Caco-2 (cell line): Measurements from ENCODE around the gene NRCAM. TPM values are rescaled to one million over a fixed set of nuclear protein-coding genes. Genes with fewer than 3 reads are reported as not detected.

Experiments used
- BruUV-seq: library from RNA; stranded (reverse); fragments of 400-500 nt; replicated peaks from 2 replicates; lab custom pipeline; 2021; lab: Mats Ljungman, UMichigan
- CTCF ChIA-PET: fragments of 300-600 bp; sonication (Branson Sonifier 250); formaldehyde crosslinking; loops from one replicate; lab custom pipeline; 2022; ENCODE audit warnings: antibody characterized with exemption; lab: Charles Lee
- POLR2A ChIA-PET: fragments of 300-600 bp; sonication (Branson Sonifier 250); formaldehyde crosslinking; loops from one replicate; lab custom pipeline; 2022; ENCODE audit warnings: antibody characterized with exemption; lab: Charles Lee
- DNase-seq, 2 experiments: peaks; one replicate each; pipeline versions ENCODE4 v3.0.0 to v3.0.0-alpha.2; 2020 to 2022
- H3K27me3 ChIP-seq: replicated peaks from 2 replicates; pipeline ENCODE4 v1.6.0; 2011; ENCODE audit warnings: low read length; ENCODE audit not compliant: control insufficient read depth, insufficient read depth
- H3K36me3 ChIP-seq: 2 replicates; pipeline ENCODE4 v1.5.1; 2011; ENCODE audit warnings: low read length; ENCODE audit not compliant: control insufficient read depth, insufficient read depth
- H3K4me1 ChIP-seq: fragments of 250-450 bp; sonication (Bioruptor Pico); 2 replicates; pipeline ENCODE4 v1.5.1; 2020; ENCODE audit warnings: mild to moderate bottlenecking
- H3K4me3 ChIP-seq: 2 replicates; pipeline ENCODE4 v1.5.1; 2011; ENCODE audit warnings: low read depth, mild to moderate bottlenecking, control low read depth, low read length
- H3K9me3 ChIP-seq: fragments of 250-450 bp; sonication (Bioruptor Pico); 2 replicates; pipeline ENCODE4 v1.5.1; 2020; ENCODE audit warnings: mild to moderate bottlenecking, moderate library complexity
- H3K27ac Mint-ChIP-seq: one replicate; pipeline ENCODE4 v1.8.0; 2022; ENCODE audit warnings: mixed read lengths; ENCODE audit not compliant: unreplicated experiment
- H3K27me3 Mint-ChIP-seq: one replicate; pipeline ENCODE4 v1.8.0; 2022; ENCODE audit warnings: mixed read lengths; ENCODE audit not compliant: insufficient read depth, unreplicated experiment
- H3K36me3 Mint-ChIP-seq: one replicate; pipeline ENCODE4 v1.8.0; 2022; ENCODE audit warnings: mild to moderate bottlenecking, mixed read lengths; ENCODE audit not compliant: insufficient read depth, unreplicated experiment
- H3K4me1 Mint-ChIP-seq: one replicate; pipeline ENCODE4 v1.8.0; 2022; ENCODE audit warnings: low read depth, mixed read lengths; ENCODE audit not compliant: unreplicated experiment
- H3K4me3 Mint-ChIP-seq: one replicate; pipeline ENCODE4 v1.8.0; 2022; ENCODE audit warnings: mild to moderate bottlenecking, moderate library complexity, mixed read lengths; ENCODE audit not compliant: unreplicated experiment
- H3K9me3 Mint-ChIP-seq: one replicate; pipeline ENCODE4 v1.8.0; 2022; ENCODE audit warnings: mixed read lengths; ENCODE audit not compliant: unreplicated experiment
- CTCF ChIP-seq, 2 experiments: fragments of 200-600 bp in 1 of 2; IDR thresholded peaks; 1 replicate in 1 of 2; 2 replicates in 1 of 2; pipeline versions ENCODE4 v1.5.1 to v1.8.0; 2011 to 2022; ENCODE audit warnings: antibody characterized with exemption in 1 of 2, control low read depth in 1 of 2, inconsistent platforms in 1 of 2, low read depth in 1 of 2, low read length in 1 of 2, mild to moderate bottlenecking in 1 of 2, moderate library complexity in 1 of 2; ENCODE audit not compliant: insufficient read depth in 1 of 2, severe bottlenecking in 1 of 2, unreplicated experiment in 1 of 2
- intact Hi-C: fragments of 100-400 bp; cut with micrococcal nuclease; formaldehyde crosslinking; loops from one replicate; pipeline ENCODE4 v1.10.0; 2022; ENCODE audit not compliant: unreplicated experiment
- total RNA-seq: library from RNA; stranded (reverse); gene quantifications from 2 replicates; pipeline ENCODE4 v1.2.3, GENCODE V29; 2022

The NRCAM gene
- total RNA-seq, 1 experiment from 2014 or later, result 96.2 TPM

- peaks cover 12% of the 10 kb centered on the region for H3K36me3 Mint-ChIP-seq
- peaks cover 30% of the 10 kb centered on the region for H3K4me1 Mint-ChIP-seq
- no peaks in the 10 kb centered on the region for H3K36me3 ChIP-seq
- H3K9me3 Mint-ChIP-seq, result no peaks in the 10 kb centered on the region
- intact Hi-C loops, result no loop called here
- no peaks in the 10 kb centered on the region for H3K27me3 ChIP-seq
- ChIA-PET POLR2A (no interaction called here), CTCF (no interaction called here)
- H3K27ac Mint-ChIP-seq, result no peak overlapping the region
- peaks cover 31% of the 10 kb centered on the region for H3K4me1 ChIP-seq
- no peaks in the 10 kb centered on the region for H3K9me3 ChIP-seq
- H3K4me3 ChIP-seq, result no peak overlapping the region
- no TSS peak for BruUV-seq
- no peak overlapping the region for H3K4me3 Mint-ChIP-seq
- no peaks in the 10 kb centered on the region for H3K27me3 Mint-ChIP-seq
- no peak for TF ChIP-seq CTCF (IDR thresholded peaks at IDR 0.05; ENCODE audit: insufficient read depth in 1 of 2, low read depth in 1 of 2, low read length in 1 of 2, severe bottlenecking in 1 of 2, unreplicated experiment in 1 of 2)
- DNase-seq, result no peak
Observed at GRCh38 chr7:108251700-108252099, 204.5 kb downstream of the NRCAM start.

- no peak overlapping the region for H3K27ac Mint-ChIP-seq
- peaks cover 8% of the 10 kb centered on the region for H3K36me3 Mint-ChIP-seq
- Histone ChIP-seq H3K27me3 (no peaks in the 10 kb centered on the region), H3K4me1 (peaks cover 54% of the 10 kb centered on the region), H3K4me3 (no peak overlapping the region), H3K9me3 (no peaks in the 10 kb centered on the region), H3K36me3 (no peaks in the 10 kb centered on the region)
- H3K27me3 Mint-ChIP-seq, result no peaks in the 10 kb centered on the region
- no peak overlapping the region for H3K4me3 Mint-ChIP-seq
- no peak for TF ChIP-seq CTCF (IDR thresholded peaks at IDR 0.05; ENCODE audit: insufficient read depth in 1 of 2, low read depth in 1 of 2, low read length in 1 of 2, severe bottlenecking in 1 of 2, unreplicated experiment in 1 of 2)
- H3K4me1 Mint-ChIP-seq, result peaks cover 50% of the 10 kb centered on the region
- BruUV-seq, result no TSS peak
- intact Hi-C loops, result loop anchor here (5.0 kb wide), 2 partner anchors 43 to 318 kb away; partner anchors contain the start of genes DNAJB9 and THAP5
- H3K9me3 Mint-ChIP-seq, result no peaks in the 10 kb centered on the region
- no peak for DNase-seq
- ChIA-PET POLR2A (no interaction called here), CTCF (no interaction called here)
Observed at GRCh38 chr7:108249453-108249852, 206.8 kb downstream of the NRCAM start.

GRCh38 chr7:108248821-108249220 is 207.4 kb downstream of the NRCAM start:
- Mint-ChIP-seq H3K4me1 (peaks cover 56% of the 10 kb centered on the region), H3K27me3 (no peaks in the 10 kb centered on the region), H3K27ac (no peak overlapping the region), H3K4me3 (no peak overlapping the region), H3K36me3 (peaks cover 7% of the 10 kb centered on the region), H3K9me3 (no peaks in the 10 kb centered on the region)
- intact Hi-C loops, result loop anchor here (5.0 kb wide), 2 partner anchors 43 to 318 kb away; partner anchors contain the start of genes DNAJB9 and THAP5
- no peak for TF ChIP-seq CTCF (IDR thresholded peaks at IDR 0.05; ENCODE audit: insufficient read depth in 1 of 2, low read depth in 1 of 2, low read length in 1 of 2, severe bottlenecking in 1 of 2, unreplicated experiment in 1 of 2)
- POLR2A ChIA-PET, result no interaction called here
- CTCF ChIA-PET, result no interaction called here
- Histone ChIP-seq H3K27me3 (no peaks in the 10 kb centered on the region), H3K4me3 (no peak overlapping the region), H3K36me3 (no peaks in the 10 kb centered on the region), H3K4me1 (peaks cover 60% of the 10 kb centered on the region), H3K9me3 (no peaks in the 10 kb centered on the region)
- no peak for DNase-seq
- no TSS peak for BruUV-seq
